Measurements from ENCODE around the gene NUFIP1.

DNA sequence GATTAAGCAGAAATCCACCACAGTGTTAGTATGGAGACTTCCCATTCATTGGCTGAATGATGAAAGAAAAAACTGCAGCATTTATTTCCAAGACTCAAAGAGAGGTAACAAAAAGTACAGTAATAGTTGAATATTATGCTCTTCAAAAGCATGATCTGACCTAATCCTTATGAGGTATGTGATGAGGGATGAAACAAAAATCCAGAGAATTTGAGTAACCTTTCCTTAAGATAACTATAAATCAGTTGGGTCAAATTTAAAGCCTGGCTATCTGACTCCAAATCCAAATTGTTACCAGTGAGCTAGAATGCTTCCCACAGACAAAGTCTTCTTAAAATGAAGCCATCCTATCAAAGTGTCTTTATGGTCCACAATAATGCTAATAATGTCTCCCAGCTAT lies 38.1 kb downstream of the NUFIP1 start:
- TF ChIP-seq, protein P1, sequence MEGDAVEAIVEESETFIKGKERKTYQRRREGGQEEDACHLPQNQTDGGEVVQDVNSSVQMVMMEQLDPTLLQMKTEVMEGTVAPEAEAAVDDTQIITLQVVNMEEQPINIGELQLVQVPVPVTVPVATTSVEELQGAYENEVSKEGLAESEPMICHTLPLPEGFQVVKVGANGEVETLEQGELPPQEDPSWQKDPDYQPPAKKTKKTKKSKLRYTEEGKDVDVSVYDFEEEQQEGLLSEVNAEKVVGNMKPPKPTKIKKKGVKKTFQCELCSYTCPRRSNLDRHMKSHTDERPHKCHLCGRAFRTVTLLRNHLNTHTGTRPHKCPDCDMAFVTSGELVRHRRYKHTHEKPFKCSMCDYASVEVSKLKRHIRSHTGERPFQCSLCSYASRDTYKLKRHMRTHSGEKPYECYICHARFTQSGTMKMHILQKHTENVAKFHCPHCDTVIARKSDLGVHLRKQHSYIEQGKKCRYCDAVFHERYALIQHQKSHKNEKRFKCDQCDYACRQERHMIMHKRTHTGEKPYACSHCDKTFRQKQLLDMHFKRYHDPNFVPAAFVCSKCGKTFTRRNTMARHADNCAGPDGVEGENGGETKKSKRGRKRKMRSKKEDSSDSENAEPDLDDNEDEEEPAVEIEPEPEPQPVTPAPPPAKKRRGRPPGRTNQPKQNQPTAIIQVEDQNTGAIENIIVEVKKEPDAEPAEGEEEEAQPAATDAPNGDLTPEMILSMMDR (IDR thresholded peaks at IDR 0.05; ENCODE audit: control extremely low read depth in 1 of 3, insufficient read depth in 1 of 3, low read depth in 1 of 3, low read length in 3 of 3): no peak
- TF ChIP-seq POLR2AphosphoS5 (IDR thresholded peaks at IDR 0.05; ENCODE audit: low read depth, low read length) (no peak), CEBPB (IDR thresholded peaks at IDR 0.05; ENCODE audit: low read depth, low read length) (no peak), TAF1 (IDR thresholded peaks at IDR 0.05; ENCODE audit: low read depth, low read length) (no peak), SUZ12 (IDR thresholded peaks at IDR 0.05; ENCODE audit: low read length) (no peak), RNF2 (IDR thresholded peaks at IDR 0.05; ENCODE audit: borderline replicate concordance, low read depth, low read length, missing control alignments, poor library complexity, severe bottlenecking) (no peak), RBBP5 (IDR thresholded peaks at IDR 0.05; ENCODE audit: borderline replicate concordance, low read depth, low read length) (no peak), POLR2A (IDR thresholded peaks at IDR 0.05; ENCODE audit: control extremely low read depth in 1 of 2, low read depth in 2 of 2, low read length in 2 of 2) (no peak), YY1 (IDR thresholded peaks at IDR 0.05; ENCODE audit: low read depth, low read length) (no peak), HDAC6 (IDR thresholded peaks at IDR 0.05; ENCODE audit: low read depth, low read length) (no peak), SIRT6 (IDR thresholded peaks at IDR 0.05; ENCODE audit: low read length) (no peak)
